SK-N-SH treated with all-trans-retinoic acid at 6 μM for 48 hours (cell line): Measurements from ENCODE around the gene PCGF5.

Source experiments
- ATAC-seq: fragments of 200-7000 bp; cut with Tn5 transposase; 3 replicates; pipeline ENCODE4 v1.9.1; 2020; ENCODE audit warnings: mild to moderate bottlenecking, moderate library complexity
- ARNTL ChIP-seq: fragments of 450-650 bp; formaldehyde crosslinking; IDR thresholded peaks from 2 replicates; pipeline ENCODE4 v1.5.0; 2020; ENCODE audit warnings: low read depth, mild to moderate bottlenecking, moderate library complexity, borderline replicate concordance
- BACH2 ChIP-seq: fragments of 250-450 bp; sonication (Bioruptor Pico); IDR thresholded peaks from 2 replicates; pipeline ENCODE4 v1.9.0; 2021; ENCODE audit warnings: mild to moderate bottlenecking, borderline replicate concordance
- CREB5 ChIP-seq: fragments of 250-450 bp; sonication (Bioruptor Pico); IDR thresholded peaks from 2 replicates; pipeline ENCODE4 v1.5.1; 2020; ENCODE audit warnings: low read depth, mild to moderate bottlenecking, moderate library complexity
- CSDC2 ChIP-seq: fragments of 250-450 bp; sonication (Bioruptor Pico); IDR thresholded peaks from 2 replicates; pipeline ENCODE4 v1.5.0; 2020; ENCODE audit warnings: mild to moderate bottlenecking, moderate library complexity
- CSRNP3 ChIP-seq: fragments of 250-450 bp; sonication (Bioruptor Pico); IDR thresholded peaks from 2 replicates; pipeline ENCODE4 v1.5.1; 2021; ENCODE audit warnings: mild to moderate bottlenecking, moderate library complexity
- ESRRG ChIP-seq: fragments of 250-450 bp; sonication (Bioruptor Pico); IDR thresholded peaks from 2 replicates; pipeline ENCODE4 v1.6.1; 2021; ENCODE audit warnings: mild to moderate bottlenecking
- GLIS3 ChIP-seq: fragments of 250-450 bp; sonication (Bioruptor Pico); IDR thresholded peaks from 2 replicates; pipeline ENCODE4 v1.5.0; 2020; ENCODE audit warnings: mild to moderate bottlenecking, moderate library complexity
- ISL1 ChIP-seq: fragments of 250-450 bp; sonication (Bioruptor Pico); IDR thresholded peaks from 2 replicates; pipeline ENCODE4 v2.1.2; 2022; ENCODE audit warnings: mild to moderate bottlenecking, moderate library complexity
- OSR1 ChIP-seq: fragments of 250-450 bp; sonication (Bioruptor Pico); IDR thresholded peaks from 2 replicates; pipeline ENCODE4 v1.8.0; 2022; ENCODE audit warnings: moderate library complexity, mild to moderate bottlenecking, inconsistent platforms
- PATZ1 ChIP-seq: fragments of 250-450 bp; sonication (Bioruptor Pico); IDR thresholded peaks from 2 replicates; pipeline ENCODE4 v1.8.0; 2020; ENCODE audit warnings: mild to moderate bottlenecking, moderate library complexity, borderline replicate concordance
- POU6F1 ChIP-seq: fragments of 250-450 bp; sonication (Bioruptor Pico); IDR thresholded peaks from 2 replicates; pipeline ENCODE4 v1.8.0; 2021; ENCODE audit warnings: low read depth, mild to moderate bottlenecking, moderate library complexity, borderline replicate concordance
- PPARA ChIP-seq: fragments of 250-450 bp; sonication (Bioruptor Pico); IDR thresholded peaks from 2 replicates; pipeline ENCODE4 v1.5.0; 2020; ENCODE audit warnings: mild to moderate bottlenecking, borderline replicate concordance
- RARB ChIP-seq: fragments of 250-450 bp; sonication (Bioruptor Pico); IDR thresholded peaks from 2 replicates; pipeline ENCODE4 v1.8.0; 2021; ENCODE audit warnings: mild to moderate bottlenecking, moderate library complexity
- TCF4 ChIP-seq: fragments of 250-450 bp; sonication (Bioruptor Pico); IDR thresholded peaks from 2 replicates; pipeline ENCODE4 v1.8.0; 2021; ENCODE audit warnings: mild to moderate bottlenecking, moderate library complexity, borderline replicate concordance
- TSHZ2 ChIP-seq: fragments of 250-450 bp; sonication (Bioruptor Pico); IDR thresholded peaks from 2 replicates; pipeline ENCODE4 v1.5.0; 2020; ENCODE audit warnings: mild to moderate bottlenecking, moderate library complexity
- ZC3H10 ChIP-seq: fragments of 250-450 bp; sonication (Bioruptor Pico); IDR thresholded peaks from 2 replicates; pipeline ENCODE4 v1.5.1; 2021; ENCODE audit warnings: mild to moderate bottlenecking, moderate library complexity
- ZNF565 ChIP-seq: fragments of 450-650 bp; formaldehyde crosslinking; conservative IDR thresholded peaks from 2 replicates; pipeline ENCODE4 v1.5.0; 2020; ENCODE audit warnings: low read depth, mild to moderate bottlenecking, moderate library complexity
- ZNF8 ChIP-seq: fragments of 450-650 bp; formaldehyde crosslinking; IDR thresholded peaks from 2 replicates; pipeline ENCODE4 v1.5.0; 2020; ENCODE audit warnings: mild to moderate bottlenecking, moderate library complexity

Gene PCGF5

GRCh38 chr10:91284486-91285090 is 64.1 kb downstream of the PCGF5 start (continued):
- TF ChIP-seq CREB5 (CRISPR knock-in tag): no peak
- TF ChIP-seq RARB (CRISPR knock-in tag): no peak
- no peak for TF ChIP-seq CSRNP3 (CRISPR knock-in tag)
- TF ChIP-seq ARNTL: no peak
- no peak for TF ChIP-seq OSR1 (CRISPR knock-in tag)
- TF ChIP-seq PATZ1 (CRISPR knock-in tag): no peak

- ATAC-seq: no peak
- TF ChIP-seq GLIS3 (CRISPR knock-in tag) (no peak), BACH2 (CRISPR knock-in tag) (no peak), ZNF8 (no peak), ZNF565 (CRISPR knock-in tag) (no peak), TSHZ2 (CRISPR knock-in tag) (no peak), CREB5 (CRISPR knock-in tag) (no peak), CSDC2 (no peak), PPARA (CRISPR knock-in tag) (no peak), TCF4 (CRISPR knock-in tag) (no peak), CSRNP3 (CRISPR knock-in tag) (no peak), ISL1 (CRISPR knock-in tag) (no peak), ZC3H10 (CRISPR knock-in tag) (no peak), OSR1 (CRISPR knock-in tag) (no peak), ESRRG (CRISPR knock-in tag) (no peak), RARB (CRISPR knock-in tag) (no peak), ARNTL (no peak), POU6F1 (CRISPR knock-in tag) (no peak)
Observed at GRCh38 chr10:91286572-91286971, 66.1 kb downstream of the PCGF5 start.
